PC-3 (cell line): Measurements from ENCODE around the gene SULF2.

Experiments
- EZH2 ChIP-seq: fragments of 300-600 bp; sonication (generic); IDR thresholded peaks from one replicate; pipeline ENCODE4 v1.6.1; 2017; ENCODE audit warnings: antibody characterized with exemption, mild to moderate bottlenecking, low read length; ENCODE audit not compliant: unreplicated experiment
- EZH2phosphoT487 ChIP-seq: fragments of 300-600 bp; sonication (generic); IDR thresholded peaks from 2 replicates; pipeline ENCODE4 v1.6.1; 2018; ENCODE audit warnings: mild to moderate bottlenecking, antibody characterized with exemption, low read length, borderline replicate concordance
- TF ChIP-seq, protein P1 (sequence below): fragments of 300-600 bp; sonication (generic); conservative IDR thresholded peaks from 2 replicates; pipeline ENCODE4 v1.5.1; 2017; ENCODE audit warnings: antibody characterized with exemption, low read depth, mild to moderate bottlenecking, low read length

DNA sequence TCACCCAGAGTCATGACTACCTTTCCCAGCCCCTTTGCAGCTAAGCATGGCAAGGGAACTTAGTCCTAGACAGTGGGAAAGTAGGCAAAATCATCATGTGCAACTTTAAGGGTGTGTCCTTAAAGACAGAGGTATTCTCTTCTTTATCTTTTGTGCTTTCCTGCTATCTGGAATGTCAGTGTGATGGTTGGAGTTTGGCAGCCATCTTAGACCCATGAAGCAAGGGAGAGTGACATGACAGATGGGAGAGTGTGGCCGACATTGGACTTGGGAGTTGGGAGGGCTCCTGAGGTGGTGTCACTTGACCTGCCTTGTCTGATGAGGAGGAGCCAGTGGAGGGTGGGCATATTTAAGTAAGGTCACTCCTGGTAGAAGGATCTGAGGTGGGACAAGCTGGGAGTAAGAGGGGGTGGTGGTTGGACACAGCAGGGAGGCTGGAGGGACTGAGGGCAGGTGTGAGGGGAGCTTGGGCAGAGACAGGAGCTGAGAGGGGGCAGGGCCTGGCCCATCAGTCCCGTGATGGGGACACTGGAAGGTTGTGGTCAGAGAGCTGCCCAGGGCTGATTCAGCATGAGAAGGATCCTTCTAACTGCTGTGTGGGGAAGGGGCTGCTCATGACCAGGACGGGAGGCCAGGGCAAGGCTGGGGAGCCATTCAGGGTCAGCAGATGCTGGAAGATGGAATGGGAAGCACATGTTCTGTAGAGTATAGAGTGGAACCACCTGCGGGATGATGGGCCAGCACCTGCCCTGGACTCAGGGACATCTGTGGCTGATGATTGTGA is 29.5 kb upstream of the SULF2 start:
- TF ChIP-seq, protein P1, sequence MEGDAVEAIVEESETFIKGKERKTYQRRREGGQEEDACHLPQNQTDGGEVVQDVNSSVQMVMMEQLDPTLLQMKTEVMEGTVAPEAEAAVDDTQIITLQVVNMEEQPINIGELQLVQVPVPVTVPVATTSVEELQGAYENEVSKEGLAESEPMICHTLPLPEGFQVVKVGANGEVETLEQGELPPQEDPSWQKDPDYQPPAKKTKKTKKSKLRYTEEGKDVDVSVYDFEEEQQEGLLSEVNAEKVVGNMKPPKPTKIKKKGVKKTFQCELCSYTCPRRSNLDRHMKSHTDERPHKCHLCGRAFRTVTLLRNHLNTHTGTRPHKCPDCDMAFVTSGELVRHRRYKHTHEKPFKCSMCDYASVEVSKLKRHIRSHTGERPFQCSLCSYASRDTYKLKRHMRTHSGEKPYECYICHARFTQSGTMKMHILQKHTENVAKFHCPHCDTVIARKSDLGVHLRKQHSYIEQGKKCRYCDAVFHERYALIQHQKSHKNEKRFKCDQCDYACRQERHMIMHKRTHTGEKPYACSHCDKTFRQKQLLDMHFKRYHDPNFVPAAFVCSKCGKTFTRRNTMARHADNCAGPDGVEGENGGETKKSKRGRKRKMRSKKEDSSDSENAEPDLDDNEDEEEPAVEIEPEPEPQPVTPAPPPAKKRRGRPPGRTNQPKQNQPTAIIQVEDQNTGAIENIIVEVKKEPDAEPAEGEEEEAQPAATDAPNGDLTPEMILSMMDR, result no peak
- TF ChIP-seq EZH2phosphoT487 (no peak), EZH2 (no peak)
